IPS-NIHi7 (cell line): Measurements from ENCODE around the gene PLS1.
"Not testable (repeated sequence)": the region's sequence is repeated elsewhere in the genome, so short reads cannot be mapped to it uniquely, and the experiment has no call there.

Experiments used
- DNase-seq: peaks from one replicate; pipeline ENCODE4 v3.0.0; 2012; ENCODE audit warnings: mixed read lengths; ENCODE audit errors: extremely low spot score

Gene PLS1

DNA sequence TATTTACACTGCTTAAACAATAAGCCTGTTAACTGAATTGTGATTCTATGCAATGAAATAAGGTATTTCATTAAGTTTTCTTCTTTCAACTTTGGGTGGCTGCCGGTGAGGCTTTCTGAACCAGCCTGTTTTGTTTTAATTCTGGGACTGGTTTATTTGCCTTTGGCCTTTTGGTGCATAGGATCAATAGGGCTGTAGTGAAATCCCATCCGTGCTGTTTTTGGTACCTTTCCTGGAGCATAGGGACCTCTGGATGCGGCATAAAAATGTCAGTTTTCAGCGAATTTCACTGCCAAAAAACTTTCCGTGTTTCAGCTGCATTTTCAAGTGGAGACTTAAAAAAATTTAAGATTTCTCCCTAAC is 514 bp downstream of the PLS1 start:
- no peak for DNase-seq

DNA sequence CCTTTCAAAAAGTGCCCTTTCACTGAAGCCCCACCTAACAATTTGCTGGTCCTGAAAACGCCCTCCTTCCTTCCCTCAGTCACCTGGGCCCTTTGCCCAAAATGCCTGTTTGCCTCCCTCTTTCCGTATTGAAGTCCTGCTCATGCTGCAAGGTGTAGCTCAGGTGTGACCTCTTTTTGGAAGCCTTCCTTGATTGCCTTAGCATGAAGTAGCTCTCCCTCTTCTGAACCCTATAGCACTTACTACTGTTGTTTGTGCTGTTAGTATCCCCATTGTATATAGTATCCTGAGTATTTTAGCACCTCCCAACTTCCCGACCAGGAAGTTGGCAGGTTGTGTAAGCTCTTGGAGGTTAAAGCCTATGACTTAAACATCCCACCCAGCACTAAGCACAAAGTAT is 1.7 kb downstream of the PLS1 start:
- DNase-seq: no peak

DNA sequence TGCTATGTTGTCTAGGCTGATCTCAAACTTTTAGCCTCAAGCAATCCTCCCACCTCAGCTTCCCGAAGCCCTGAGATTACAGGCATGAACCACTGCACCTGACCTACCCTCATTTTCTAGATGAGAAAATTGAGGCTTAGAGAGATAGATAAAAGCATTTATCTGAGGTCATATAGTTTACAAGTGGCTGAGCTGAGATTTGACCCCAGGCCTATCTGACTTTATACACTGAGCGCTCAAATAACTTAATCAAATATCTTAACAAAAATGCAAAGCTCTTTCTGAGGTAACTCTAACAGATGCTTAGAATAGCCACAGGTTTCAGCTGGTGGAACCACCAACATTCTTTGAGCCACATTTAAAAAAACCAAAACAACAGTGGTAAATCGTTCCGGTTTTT is 5.5 kb downstream of the PLS1 start:
- DNase-seq: no peak

DNA sequence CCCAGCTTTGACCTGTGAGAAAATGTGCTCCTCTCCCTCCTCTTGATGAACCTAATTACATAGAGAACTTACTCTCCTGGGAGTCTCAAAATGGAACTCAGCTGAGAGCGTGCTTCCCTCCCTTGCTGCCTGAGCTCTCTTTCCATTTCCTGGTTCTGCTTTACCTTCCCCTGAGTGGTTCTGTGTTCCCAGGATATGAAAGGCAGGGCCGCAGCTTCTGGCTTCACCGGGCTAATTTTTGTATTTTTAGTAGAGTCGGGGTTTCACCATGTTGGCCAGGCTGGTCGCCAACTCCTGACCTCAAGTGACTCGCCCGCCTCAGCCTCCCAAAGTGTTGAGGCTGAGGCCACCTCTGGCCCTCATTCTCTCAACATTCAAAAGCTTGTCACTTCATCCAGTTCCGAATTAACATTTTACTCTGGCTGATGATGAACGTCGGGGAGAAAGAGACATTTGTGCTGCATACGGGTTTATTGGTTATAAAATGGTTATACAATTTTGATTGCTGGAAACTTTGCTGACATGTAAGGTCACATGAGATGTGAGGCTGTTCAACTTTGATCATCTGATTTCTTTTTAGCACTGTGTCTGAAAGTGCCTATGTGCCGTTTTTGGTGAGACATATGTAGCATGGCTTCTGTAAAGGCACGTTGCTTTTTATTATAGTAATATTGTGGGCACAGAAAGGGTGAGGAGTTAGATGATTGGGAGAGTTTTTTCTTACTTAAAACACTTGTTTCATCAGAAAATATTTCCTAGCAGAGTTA is 6.6 kb downstream of the PLS1 start:
- DNase-seq: no peak

DNA sequence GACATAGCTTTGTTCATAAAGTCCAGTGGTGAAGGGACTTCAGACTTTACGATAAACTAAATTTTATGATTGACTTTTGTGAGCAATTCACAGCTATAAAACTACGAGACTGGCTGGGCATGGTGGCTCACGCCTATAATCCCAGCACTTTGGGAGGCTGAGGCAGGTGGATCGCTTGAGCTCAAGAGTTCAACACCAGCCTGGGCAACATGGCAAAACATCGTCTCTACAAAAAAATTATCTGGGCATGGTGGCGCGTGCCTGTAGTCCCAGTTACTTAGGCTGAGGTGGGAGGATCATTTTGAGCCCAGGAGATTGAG is 7.2 kb downstream of the PLS1 start:
- not testable (repeated sequence) for DNase-seq

DNA sequence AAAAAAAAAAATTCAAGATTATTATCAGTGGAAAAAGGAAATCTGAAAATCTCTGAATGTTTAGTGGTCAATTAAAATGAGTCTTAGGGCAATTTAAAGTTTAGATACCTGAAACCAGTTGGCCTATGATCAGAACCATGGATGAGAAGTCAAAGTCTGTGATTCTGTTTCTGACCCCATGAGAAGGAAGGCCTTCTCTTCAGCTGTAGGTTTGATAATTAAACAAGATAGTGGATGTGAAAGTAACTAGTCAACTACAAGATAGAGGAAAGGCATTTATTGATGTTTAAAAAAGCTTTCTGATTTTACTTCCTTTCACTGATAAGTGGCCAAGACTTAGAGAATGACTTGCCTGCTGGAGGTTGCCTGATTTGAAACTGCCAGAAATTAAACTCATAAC is 8.7 kb downstream of the PLS1 start:
- DNase-seq: no peak

DNA sequence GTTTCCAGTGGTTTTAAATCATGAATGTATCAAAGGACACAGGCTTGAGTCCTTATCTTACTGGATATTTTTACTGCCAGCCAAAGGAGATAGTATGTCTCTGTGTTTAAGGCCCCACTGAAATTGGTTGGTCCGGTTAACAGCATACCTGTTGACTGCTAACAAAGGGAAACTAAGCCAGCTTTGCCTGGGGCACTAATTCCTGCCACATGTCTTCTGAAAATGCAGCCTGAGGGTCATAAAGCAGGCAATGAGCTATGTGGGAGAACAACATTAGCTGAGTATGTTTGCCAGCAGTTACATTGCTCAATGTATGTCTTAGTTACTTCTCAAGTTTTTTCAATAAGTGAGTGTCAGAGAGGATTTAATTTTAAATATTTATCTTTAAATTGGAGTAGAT is 12.4 kb downstream of the PLS1 start:
- DNase-seq: no peak

DNA sequence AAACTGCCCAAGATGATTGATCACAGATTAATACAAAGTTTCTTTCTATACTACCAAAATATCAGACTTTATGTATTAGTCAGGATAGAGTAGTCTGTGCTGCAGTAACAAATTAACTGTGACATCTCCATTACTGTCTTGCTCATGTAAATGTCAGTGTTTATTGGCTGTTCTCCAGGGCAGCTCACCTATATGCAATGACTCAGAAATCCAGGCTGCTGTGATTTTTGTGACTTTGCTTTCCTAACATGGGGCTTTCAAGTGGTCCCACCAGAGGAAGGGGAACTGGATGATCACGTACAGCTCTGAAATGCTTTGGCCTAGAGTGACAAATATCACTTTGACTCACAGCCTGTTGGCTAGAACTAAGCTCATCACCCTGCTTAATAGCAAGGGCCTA is 12.9 kb downstream of the PLS1 start:
- no peak for DNase-seq

DNA sequence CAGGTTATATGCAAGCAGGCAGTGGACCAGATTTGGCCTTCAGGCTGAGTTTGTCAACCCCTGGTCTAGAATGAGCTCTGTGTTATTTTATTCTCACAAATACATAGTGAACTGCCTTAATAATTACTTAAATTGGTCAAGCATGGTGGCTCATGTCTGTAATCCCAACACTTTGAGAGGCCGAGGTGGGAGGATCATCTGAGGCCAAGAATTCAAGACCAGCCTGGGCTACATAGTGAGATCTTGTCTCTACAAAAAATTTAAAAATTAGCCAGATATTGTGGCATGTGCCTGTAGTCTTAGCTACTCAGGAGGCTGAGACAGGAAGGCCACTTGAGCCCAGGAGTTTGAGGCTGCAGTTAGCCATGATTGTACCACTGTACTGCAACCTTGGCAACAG is 15.0 kb downstream of the PLS1 start:
- no peak for DNase-seq

DNA sequence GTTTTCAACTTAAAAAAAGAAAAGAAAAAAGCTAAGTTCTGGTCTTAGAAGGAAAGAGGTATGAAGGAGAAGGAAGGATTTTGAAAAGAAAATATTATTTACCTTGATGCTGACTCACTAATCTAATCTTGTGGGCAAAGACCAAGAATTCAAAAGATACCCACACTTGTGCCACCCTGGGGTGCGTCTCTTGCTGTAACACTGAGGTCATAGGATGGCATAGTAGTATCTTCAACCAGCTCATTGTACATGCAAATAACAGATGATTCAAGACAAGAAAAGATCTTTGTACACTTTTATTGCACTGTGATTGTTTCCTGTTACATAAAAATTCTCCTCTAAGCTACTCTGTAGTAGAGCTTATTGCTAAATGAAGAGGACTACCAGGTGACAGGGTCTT is 17.3 kb downstream of the PLS1 start:
- no peak for DNase-seq

DNA sequence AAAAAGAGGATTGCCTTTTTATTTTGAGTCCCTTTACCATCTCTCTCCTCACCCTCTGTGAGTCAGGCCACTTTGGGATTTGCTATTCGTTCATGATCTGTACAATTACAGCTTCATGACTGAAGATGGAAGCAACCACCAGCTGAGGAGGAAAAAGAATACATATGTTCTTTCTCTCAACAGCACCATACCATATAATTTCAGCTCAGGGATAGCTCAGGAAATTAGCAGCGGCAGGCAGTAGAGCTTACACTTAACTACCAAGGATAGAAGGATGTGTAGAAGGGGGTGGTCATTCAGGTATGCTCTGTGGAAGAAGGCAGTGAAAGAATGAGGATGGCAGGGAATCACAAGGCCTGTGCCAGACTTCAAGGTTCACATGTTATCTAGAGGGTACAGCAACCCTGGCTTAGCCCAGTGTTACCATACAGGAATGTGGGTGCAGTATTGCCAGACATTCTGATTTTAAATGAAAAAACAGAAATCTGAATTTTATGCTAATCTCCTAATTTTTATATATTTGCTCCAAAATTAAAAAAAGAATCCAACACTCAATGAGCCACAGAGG is 17.9 kb downstream of the PLS1 start:
- no peak for DNase-seq

DNA sequence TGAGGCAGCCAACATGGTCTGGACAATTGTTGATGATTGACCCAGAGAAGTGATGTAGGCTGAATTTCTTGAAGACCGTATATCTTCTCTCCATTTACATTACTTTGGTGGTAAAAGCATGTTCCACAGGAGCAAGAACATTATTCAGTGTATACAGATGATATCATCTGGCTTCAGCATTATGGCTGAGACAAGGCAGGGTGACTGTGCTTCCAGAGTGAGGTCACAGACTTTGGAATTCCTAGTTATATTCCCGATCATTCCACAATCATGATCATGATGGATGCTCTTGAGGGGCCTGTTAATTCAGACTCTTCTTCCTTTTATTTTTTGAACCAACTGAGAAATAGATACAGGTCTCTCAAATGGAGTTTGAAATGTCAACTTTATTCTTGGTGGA is 19.0 kb downstream of the PLS1 start:
- DNase-seq: no peak

DNA sequence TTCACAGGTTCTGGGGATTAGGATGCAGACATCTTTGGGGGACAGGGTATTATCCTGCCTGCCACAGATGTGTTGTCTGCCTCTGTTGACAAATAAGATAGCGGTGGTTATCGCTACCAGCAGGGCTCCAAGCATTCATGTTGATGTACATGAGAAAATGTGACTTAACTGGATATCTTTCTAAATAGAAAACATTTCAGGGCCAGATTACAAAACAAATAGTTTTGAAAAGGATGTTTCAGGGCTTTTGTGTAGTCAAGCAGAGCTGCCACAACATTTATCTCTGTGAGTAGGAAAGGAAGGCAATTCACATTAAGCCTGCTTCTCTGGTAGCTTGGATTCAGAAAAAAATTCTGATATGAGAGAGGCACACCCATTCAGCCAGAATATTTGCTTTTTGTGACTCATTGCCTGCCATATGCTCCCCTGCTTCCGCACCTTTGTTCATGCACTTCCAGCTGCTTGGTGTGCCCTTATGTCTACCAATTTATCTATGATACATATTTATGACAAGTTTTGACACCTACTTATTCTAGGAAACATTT is 22.8 kb downstream of the PLS1 start:
- no peak for DNase-seq

DNA sequence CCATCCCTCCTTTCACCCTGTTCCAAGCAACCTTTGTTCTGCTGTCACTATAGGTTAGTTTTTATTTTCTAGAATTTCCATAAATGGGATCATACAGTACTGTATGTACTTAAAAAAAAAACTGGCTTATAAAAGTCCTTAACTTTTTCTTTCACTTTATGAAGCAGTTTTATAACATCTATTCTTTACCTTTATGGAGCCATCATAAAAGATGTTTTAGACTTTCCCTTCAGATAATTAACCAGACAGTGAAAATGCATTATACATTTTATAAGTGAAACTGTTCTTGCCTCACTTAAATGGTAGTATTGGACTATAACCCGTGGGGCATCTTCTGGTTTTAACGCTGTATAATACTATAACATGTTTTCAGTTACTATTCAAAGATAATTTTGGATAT is 26.2 kb downstream of the PLS1 start:
- no peak for DNase-seq

DNA sequence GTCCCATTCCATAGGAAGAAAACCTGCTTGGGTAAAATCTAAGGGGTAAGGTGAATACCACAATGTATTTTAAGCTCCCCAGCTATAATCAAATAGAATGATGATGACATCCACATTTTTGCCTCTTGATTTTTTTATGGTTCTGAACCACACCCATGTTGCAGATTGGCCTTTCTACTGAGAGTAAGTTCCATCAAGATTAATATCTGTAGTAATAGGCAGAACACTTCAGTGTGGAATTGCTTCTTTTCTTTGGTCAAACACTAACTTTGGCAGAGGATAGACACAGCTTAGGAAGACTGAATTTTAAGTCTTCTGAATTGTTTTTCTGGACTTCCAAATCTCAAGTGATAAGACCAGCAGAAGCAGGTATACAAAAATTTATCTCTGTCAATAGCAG is 27.0 kb downstream of the PLS1 start:
- no peak for DNase-seq

DNA sequence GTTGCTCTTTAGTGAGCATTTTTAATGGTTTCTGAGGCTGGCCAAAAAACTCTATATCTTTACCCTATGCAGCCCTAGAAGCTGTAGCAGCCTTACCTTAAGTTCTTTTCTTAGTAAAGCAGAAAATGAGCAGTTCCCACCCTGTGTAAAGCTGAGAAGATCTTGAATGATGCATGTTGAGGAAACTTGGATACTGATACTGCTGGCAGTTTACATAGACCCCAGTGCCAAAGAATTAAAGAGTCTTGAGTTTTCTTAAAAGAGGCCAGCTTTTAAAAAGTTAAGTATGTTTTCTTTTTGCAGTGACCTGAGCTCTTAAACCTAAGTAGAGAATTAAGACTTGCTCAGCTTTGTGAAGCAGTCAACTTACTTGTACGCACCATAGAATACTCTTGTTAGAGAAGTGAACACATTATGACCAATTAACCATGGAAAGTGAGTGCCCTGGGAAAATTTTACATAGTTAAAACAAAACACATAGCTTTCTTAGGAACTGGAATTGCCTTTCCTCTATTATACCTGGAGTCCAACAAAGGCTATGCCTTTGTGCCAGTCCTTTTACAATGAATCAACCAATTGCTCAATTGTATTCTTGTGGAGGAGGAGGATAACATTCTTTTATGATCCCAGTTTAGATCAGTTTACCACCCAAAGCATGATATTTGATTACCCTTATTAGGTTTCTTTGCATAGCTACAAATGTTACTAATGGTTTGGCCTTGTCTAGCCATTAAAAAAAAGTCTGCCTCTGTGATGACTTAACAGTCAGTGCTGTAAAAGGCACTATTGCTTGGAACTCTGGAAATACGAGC is 28.4 kb downstream of the PLS1 start:
- DNase-seq: no peak

DNA sequence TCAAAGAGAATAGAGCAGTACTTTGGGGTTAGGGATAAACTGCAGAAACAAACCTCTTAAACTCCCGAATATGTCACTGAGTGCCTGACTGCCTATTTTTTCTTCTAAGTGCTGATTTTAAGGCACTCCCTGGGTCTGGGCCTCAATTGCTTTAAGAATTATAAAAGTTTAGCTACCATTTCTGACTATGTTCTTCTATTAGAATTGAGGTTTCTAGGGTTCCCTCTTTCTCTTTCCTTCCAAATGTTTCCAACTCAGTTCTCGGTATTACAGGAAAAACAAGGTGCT is 28.9 kb downstream of the PLS1 start:
- DNase-seq: no peak

DNA sequence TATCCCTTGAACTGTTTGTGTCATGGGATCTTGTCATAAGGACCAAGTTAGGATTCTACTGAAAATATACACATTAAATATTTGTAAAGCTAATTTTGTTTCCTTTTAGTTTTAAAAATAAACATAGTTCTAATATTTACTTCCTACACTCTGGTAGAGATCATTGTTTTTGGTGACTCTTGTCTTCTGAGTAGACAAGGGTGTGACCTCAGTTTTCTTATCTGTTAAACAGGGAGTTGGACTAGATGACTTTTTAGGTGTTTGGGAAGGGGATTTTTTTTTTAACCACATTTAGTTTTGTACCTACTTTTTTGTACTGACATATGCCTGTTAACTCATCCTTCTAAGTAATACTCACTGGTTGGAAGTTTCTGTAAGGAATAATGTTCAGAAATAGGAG is 30.8 kb downstream of the PLS1 start:
- DNase-seq: no peak

DNA sequence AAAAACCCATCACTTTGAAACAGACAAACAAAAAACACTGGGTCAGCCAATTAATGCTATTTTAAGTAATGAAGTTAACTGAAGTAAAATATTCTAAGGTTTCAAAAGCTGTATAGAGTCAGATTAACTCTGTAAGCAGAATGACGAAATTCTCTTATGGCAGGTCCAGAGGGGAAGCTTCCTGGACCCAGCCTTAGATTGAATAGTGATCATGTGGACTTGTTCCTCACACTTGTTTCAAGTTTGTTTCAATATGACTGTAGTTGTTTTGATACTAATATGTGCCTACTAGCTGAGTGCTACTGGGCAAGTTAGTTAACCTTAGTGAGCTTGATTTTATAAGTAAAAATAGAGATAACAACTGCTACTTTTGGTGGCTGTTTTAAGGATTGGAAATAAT is 32.6 kb downstream of the PLS1 start:
- no peak for DNase-seq

DNA sequence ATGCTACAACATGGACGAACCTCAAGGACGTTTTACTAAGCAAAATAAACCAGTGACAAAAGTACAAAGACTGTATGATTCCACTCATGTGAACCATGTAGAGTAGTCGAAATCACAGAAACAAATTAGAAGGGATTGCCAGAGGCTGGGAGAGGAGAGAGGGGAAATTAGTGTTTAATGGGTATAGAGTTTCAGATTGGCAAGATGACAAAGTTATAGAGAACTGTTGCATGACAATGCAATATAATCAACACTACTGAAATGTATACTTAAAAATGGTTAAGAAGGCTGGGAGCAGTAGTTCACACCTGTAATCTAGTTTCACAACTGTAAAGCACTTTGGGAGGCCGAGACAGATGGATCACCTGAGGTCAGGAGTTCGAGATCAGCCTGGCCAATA is 36.9 kb downstream of the PLS1 start:
- DNase-seq: no peak

DNA sequence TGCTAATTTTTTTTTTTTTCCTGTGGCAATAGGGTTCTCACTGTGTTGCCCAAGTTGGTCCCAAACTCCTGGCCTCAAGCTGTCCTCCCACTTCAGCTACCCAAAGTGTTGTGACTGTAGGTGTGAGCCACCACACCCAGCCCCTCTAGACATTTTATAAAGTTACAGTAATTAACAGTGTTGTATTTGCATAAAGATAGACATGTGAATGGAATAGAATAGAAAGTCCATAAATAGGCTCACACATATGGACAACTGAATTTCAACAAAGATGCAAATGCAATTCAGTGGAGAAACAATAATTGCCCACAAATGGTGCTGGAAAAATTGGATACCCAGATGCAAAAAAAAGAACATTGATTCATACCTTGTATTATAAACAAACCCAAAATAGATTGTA is 39.9 kb downstream of the PLS1 start:
- no peak for DNase-seq

DNA sequence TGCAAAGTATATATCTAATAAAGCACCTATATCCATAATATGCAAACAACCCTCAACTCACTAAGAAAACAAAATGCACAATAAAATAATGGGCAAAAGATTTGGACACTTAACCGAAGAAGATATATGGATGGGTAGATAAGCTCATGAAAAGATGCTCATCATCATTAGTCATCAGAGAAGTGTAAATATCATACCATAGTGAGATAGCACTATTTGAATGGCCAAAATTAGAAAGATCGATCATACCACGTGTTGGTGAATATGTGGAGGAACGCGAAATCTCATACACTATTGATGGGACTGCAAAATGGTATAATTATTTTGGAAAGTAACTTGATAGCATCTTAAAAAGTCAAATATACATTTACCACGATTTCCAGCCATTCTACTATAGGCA is 40.5 kb downstream of the PLS1 start:
- no peak for DNase-seq

DNA sequence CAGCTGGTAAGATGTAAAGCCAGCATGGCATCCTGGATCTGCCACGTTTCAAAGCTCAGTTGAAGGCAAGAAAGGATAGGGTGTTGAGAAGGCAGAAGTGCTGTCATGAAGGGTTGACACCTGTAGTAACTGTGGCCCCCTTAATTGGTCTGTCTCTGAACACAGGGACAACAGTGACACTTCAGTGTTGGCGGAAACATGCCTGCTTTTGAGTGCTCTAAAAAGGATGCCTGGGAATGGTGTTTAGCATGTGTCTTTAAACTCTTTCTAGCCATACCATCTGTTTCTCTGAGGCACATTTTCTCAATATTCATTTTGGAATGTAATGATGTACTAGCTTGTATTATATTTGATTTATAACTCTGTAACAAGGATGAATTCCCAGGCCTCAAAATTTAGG is 42.1 kb downstream of the PLS1 start:
- no peak for DNase-seq
